IPS-18c (cell line): ENCODE data around the gene NKX1-2.

Source experiments
- H3K4me3 ChIP-seq: 2 replicates; pipeline ENCODE4 v1.7.0; 2013; ENCODE audit warnings: low read depth, mild to moderate bottlenecking, low read length, moderate library complexity; ENCODE audit not compliant: insufficient read depth
- H3K9me3 ChIP-seq: one replicate; pipeline ENCODE4 v1.6.1; 2013; ENCODE audit warnings: mild to moderate bottlenecking, low read length, moderate library complexity; ENCODE audit not compliant: control insufficient read depth, insufficient read depth

Gene NKX1-2

DNA sequence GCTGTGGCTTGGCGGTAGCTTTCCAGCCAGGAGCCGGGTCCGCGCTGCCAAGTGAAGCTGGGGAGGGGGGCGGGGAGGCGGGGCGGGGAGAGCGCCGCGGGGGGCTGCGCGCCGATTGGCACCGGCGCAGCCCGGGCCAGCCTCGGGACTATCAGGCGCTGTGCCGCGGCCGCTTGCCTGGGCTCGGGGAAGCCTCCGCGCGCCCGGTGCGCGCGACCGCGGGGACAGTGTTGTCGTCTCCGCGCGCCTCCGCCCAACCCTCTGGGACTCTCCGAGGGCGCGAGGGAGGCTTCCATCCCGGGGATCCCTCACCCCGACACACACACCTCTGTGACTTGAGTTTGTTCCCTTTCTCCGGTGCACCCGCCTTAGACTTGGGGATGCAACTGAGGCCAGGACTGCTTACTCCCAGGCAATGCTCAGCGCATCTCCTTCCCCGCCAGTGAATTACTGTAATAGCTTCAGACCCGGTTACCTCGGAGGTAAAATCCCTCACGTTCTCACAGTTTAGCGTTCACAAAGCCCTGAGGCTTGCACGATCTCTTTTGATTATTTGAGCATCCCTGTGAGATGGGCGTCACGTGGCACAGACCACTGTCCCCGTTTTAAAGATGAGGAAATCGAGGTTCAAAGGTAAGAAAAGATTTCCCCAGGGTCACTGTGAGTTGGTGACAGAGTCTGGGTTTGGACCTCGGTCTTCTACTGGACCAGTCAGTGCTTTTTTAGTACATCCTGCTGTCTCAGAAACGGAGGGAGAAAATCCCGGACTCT is at the start of gene NKX1-2:
Gene NKX1-2, minus strand, starts transcription at position 24 of the 771 bp plus-strand sequence. CDS start 92 bp downstream, outside the sequence.
- Histone ChIP-seq H3K4me3 (peak within 1 kb of the TSS; percentile 62), H3K9me3 (peaks cover 2% of the 10 kb centered on the region)

- peaks cover 4% of the 10 kb centered on the region for H3K9me3 ChIP-seq
- H3K4me3 ChIP-seq: no peak overlapping the region
These were observed 48.2 kb upstream of the NKX1-2 start for GRCh38 chr10:124498056-124498455.

DNA sequence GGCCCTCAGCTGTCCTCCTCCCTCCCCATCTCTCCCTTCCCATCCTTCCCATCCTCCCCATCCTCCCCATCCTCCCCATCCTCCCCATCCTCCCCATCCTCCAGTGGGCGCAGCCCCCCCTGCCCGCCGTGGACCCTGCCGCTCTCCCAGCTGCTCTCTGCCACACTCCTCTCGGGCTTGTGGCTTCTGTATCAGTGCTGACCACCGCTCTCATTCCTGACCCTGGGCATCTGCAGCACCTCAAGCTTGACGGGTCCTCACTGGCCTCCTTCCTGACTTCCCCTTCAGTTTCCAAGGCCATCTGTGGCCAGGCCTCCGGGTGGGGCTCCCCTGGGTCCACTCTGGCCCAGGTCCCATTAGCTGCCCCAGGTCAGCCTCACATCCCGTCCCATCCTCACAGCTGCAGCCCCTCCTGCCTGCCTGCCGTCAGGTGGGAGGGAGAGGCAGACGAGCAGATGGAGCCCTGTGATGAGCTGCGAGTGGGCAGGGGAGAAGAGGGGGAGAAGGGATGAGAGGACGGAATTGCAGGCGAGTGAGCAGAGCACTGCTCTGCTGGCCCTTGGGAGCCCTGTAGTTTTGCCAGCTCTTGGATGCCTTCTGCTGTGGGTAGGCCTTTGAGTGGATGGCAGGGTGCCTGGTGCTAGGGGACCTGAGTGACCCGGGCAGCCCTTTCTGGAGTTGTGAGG is 47.5 kb upstream of the NKX1-2 start:
- peaks cover 4% of the 10 kb centered on the region for H3K9me3 ChIP-seq
- no peak overlapping the region for H3K4me3 ChIP-seq

DNA sequence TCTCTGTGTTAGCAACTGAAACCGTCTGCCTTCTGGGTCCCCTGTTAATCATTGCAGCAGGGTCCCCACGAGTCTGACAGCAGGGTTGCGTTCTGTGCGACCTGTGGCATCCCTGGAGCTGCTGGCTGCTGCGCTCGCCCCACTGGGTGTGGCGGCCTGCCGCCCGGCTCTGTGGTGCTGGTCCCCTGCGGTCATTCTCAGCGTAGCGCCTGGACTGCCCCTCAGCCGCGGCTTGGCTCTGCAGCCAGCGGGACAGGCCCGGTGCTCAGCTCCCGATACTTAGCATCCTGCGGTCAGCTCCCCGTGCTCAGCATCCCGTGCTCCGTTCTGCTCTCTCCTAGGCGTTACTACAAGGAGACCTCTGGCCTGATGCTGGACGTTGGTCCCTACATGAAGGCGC is 46.8 kb upstream of the NKX1-2 start:
- H3K4me3 ChIP-seq: no peak overlapping the region
- peaks cover 4% of the 10 kb centered on the region for H3K9me3 ChIP-seq

- peaks cover 4% of the 10 kb centered on the region for H3K9me3 ChIP-seq
- H3K4me3 ChIP-seq: no peak overlapping the region
These were observed 46.3 kb upstream of the NKX1-2 start for GRCh38 chr10:124496150-124496549.

GRCh38 chr10:124495725-124496124 is 45.9 kb upstream of the NKX1-2 start:
- peaks cover 1% of the 10 kb centered on the region for H3K9me3 ChIP-seq
- H3K4me3 ChIP-seq: no peak overlapping the region

GRCh38 chr10:124495162-124495561 is 45.3 kb upstream of the NKX1-2 start:
- no peaks in the 10 kb centered on the region for H3K9me3 ChIP-seq
- no peak overlapping the region for H3K4me3 ChIP-seq

- no peaks in the 10 kb centered on the region for H3K9me3 ChIP-seq
These were observed 44.4 kb upstream of the NKX1-2 start for GRCh38 chr10:124494046-124494807.

DNA sequence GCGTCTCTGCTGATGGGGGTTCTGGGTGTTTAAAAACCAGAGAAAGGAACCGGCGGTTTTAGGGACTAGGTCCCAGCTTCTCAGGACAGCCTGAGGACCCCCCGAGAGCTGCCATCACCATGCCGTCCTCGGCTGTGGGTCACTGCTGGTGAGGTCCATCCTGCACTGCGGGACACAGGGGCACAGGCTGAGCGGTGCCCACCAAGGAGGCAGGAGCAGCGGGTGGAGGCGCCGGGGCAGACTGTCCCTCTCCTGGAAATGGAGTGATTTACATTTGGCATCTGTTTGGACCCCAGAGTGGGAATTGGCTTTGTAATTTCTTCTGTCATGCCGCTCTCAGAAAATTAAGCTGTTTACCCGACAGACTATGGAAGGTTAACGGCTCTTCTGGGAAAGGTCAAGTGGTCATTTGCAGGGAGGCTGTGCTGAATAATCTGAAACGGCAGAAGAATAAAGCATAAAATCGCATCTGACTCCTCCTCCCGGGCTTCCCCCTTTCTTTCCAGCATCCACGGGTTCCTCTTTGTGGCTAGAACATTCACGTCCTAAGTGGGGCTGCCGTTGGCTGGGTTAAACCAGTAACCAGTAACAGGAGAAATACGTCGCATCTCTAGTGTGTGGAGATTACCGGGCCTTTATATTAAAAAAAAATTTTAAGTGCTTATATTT is 43.5 kb upstream of the NKX1-2 start:
- Histone ChIP-seq H3K9me3 (peaks cover 2% of the 10 kb centered on the region), H3K4me3 (no peak overlapping the region)

More at GRCh38 chr10:124494046-124494807, 44.4 kb upstream of the NKX1-2 start:
- no peak overlapping the region for H3K4me3 ChIP-seq

- Histone ChIP-seq H3K4me3 (no peak overlapping the region), H3K9me3 (peaks cover 2% of the 10 kb centered on the region)
These were observed 42.4 kb upstream of the NKX1-2 start for GRCh38 chr10:124492266-124492665.

DNA sequence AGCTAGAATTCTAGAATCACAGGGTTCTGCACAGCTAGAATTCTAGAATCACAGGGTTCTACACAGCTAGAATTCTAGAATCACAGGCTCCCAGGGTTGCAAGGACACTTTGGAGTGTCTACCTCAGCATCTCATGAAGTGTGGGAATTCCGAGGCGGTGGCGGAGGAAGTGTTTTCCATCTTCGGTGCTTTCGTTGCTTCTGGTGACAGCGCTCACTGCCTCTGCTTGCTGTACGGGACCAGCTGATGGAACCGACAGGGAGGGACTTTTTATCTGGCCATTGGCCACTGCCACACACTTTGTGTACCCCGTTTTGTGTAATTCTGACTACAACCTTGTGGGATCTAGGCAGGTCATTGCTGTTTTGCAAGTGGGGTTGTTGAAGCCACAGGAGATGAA is 41.3 kb upstream of the NKX1-2 start:
- Histone ChIP-seq H3K4me3 (no peak overlapping the region), H3K9me3 (peaks cover 2% of the 10 kb centered on the region)

GRCh38 chr10:124486635-124487034 is 36.8 kb upstream of the NKX1-2 start:
- Histone ChIP-seq H3K9me3 (peaks cover 2% of the 10 kb centered on the region), H3K4me3 (no peak overlapping the region)

DNA sequence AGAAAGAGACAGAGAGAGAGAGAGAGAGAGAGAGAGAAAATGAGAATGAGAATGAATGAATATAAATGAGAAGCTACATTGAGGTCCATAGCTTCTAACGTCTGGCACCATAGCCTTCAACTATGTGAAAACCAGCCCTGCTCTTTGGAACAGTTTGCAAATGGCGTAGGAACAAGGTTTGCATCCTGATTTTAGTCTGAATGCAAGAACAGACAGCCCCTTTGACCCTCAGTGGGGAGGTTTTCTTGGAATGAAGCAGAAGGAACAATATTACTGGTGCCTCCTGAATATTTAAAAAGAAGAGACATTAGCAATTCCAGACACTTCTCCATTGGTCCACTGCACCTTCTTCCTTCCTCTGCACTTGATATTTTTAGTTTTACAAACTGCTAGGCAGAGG is 34.8 kb upstream of the NKX1-2 start:
- Histone ChIP-seq H3K9me3 (peaks cover 2% of the 10 kb centered on the region), H3K4me3 (no peak overlapping the region)

GRCh38 chr10:124484031-124484430 is 34.2 kb upstream of the NKX1-2 start:
- Histone ChIP-seq H3K4me3 (no peak overlapping the region), H3K9me3 (peaks cover 2% of the 10 kb centered on the region)

DNA sequence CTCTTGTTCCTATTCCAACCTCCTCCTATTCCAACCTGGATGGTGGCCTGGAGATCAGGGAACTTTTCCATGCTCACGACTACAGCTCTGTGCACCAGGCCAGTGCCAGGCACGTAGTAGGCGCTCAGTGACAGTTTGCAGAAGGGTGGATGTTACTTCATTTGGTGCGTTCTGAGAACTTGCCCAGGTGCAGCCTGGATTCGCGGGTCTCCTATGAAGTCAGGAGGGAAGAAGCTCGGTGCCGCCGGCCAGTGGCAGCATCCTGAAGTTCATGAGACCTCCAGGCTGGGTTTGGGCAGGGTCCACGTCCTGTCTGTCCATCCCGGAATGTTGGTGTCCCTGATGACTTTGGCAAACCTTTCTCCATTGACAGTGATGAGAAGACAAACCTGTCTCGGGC is 33.0 kb upstream of the NKX1-2 start:
- no peak overlapping the region for H3K4me3 ChIP-seq
- no peaks in the 10 kb centered on the region for H3K9me3 ChIP-seq

DNA sequence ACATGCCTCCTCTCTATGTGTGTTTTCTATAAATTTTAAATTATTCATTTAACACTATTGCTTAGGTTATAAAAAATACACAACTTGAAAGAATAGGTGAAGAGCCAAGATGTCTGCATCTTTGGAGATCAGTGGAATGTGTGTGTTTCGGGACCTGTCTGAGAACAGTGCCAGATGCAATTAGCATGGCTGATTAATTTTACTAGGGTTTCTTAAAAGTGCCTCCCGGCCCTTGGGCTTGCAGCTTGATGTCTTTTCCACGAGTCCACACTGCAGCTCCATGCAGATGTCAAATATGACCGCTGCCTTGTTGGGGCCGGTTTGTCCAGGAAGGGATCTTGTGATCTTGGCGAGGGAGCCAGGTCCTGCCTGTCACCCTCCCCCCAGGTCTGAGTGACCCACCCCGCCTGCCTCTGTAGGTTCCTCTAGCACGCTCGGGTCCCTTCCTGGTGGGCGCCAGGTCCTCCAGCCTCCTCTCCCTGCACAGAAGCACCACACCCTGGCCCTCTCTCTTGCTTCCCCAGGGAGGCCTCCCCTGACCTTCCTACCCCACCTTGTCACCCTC is 32.5 kb upstream of the NKX1-2 start:
- no peaks in the 10 kb centered on the region for H3K9me3 ChIP-seq
- H3K4me3 ChIP-seq: no peak overlapping the region

GRCh38 chr10:124481717-124482116 is 31.9 kb upstream of the NKX1-2 start:
- no peak overlapping the region for H3K4me3 ChIP-seq
- no peaks in the 10 kb centered on the region for H3K9me3 ChIP-seq
